ENCODE data around the gene KISS1R.

The KISS1R gene

GRCh38 chr19:939439-939838 lies 22.3 kb downstream of the KISS1R start:
- DNase-seq (ENCODE audit: low spot score): no peak

GRCh38 chr19:939922-940321 lies 22.8 kb downstream of the KISS1R start:
- DNase-seq (ENCODE audit: low spot score): no peak

GRCh38 chr19:940591-941291 lies 23.6 kb downstream of the KISS1R start:
- DNase-seq (ENCODE audit: low spot score): no peak

- DNase-seq (ENCODE audit: low spot score): no peak
These were observed 24.4 kb downstream of the KISS1R start for GRCh38 chr19:941292-942132.

- DNase-seq (ENCODE audit: low spot score): no peak
These were observed 25.1 kb downstream of the KISS1R start for GRCh38 chr19:942133-942645.

- DNase-seq (ENCODE audit: low spot score): no peak
These were observed 26.5 kb downstream of the KISS1R start for GRCh38 chr19:943551-944170.

GRCh38 chr19:944171-944567 lies 27.0 kb downstream of the KISS1R start:
- DNase-seq (ENCODE audit: low spot score): no peak

GRCh38 chr19:944663-945241 lies 27.6 kb downstream of the KISS1R start:
- DNase-seq (ENCODE audit: low spot score): no peak

GRCh38 chr19:945401-946252 lies 28.5 kb downstream of the KISS1R start:
- DNase-seq (ENCODE audit: low spot score): no peak

GRCh38 chr19:947090-947706 lies 30.1 kb downstream of the KISS1R start:
- DNase-seq (ENCODE audit: low spot score): no peak

- DNase-seq (ENCODE audit: low spot score): no peak
These were observed 30.8 kb downstream of the KISS1R start for GRCh38 chr19:947707-948539.

GRCh38 chr19:948842-949496 lies 31.8 kb downstream of the KISS1R start:
- no peak for DNase-seq (ENCODE audit: low spot score)

GRCh38 chr19:950352-951066 lies 33.4 kb downstream of the KISS1R start:
- DNase-seq (ENCODE audit: low spot score): no peak

- DNase-seq (ENCODE audit: low spot score): no peak
These were observed 35.0 kb downstream of the KISS1R start for GRCh38 chr19:952049-952679.

- DNase-seq (ENCODE audit: low spot score): no peak
These were observed 35.7 kb downstream of the KISS1R start for GRCh38 chr19:952680-953444.

- DNase-seq (ENCODE audit: low spot score): no peak
These were observed 36.5 kb downstream of the KISS1R start for GRCh38 chr19:953445-954271.

GRCh38 chr19:954272-954671 lies 37.1 kb downstream of the KISS1R start:
- DNase-seq (ENCODE audit: low spot score): no peak
